GM23338 (cell line): ENCODE results near the gene TMEM52. TPM values are rescaled to one million over a fixed set of nuclear protein-coding genes. Genes with fewer than 3 reads are reported as not detected.

ENCODE experiments used
- ATAC-seq: fragments of 200-7000 bp; cut with Tn5 transposase; 3 replicates; pipeline ENCODE4 v1.9.1; 2020
- DNase-seq: peaks from one replicate; pipeline ENCODE4 v3.0.0-alpha.2; 2015; ENCODE audit warnings: low spot score
- H2AFZ ChIP-seq: fragments of 200-600 bp; sonication (generic); 2 replicates; pipeline ENCODE4 v1.8.0; 2016; ENCODE audit warnings: antibody characterized with exemption, mild to moderate bottlenecking, moderate library complexity
- H3F3A ChIP-seq: fragments of 200-600 bp; sonication (generic); replicated peaks from 2 replicates; pipeline ENCODE4 v1.8.0; 2017; ENCODE audit warnings: antibody characterized with exemption, mixed run types, low read depth
- H3K27ac ChIP-seq: fragments of 200-600 bp; sonication (generic); 2 replicates; pipeline ENCODE4 v1.6.1; 2016; ENCODE audit warnings: low read depth
- H3K27me3 ChIP-seq: fragments of 200-600 bp; sonication (generic); 2 replicates; pipeline ENCODE4 v1.8.0; 2016; ENCODE audit warnings: mild to moderate bottlenecking, mixed run types, moderate library complexity; ENCODE audit not compliant: insufficient read depth
- H3K36me3 ChIP-seq: fragments of 200-600 bp; sonication (generic); 2 replicates; pipeline ENCODE4 v1.8.0; 2016; ENCODE audit warnings: mild to moderate bottlenecking; ENCODE audit not compliant: insufficient read depth
- H3K4me1 ChIP-seq: fragments of 200-600 bp; sonication (generic); 2 replicates; pipeline ENCODE4 v1.8.0; 2016; ENCODE audit warnings: mild to moderate bottlenecking, moderate library complexity; ENCODE audit not compliant: insufficient read depth
- H3K4me2 ChIP-seq: fragments of 200-600 bp; sonication (generic); 2 replicates; pipeline ENCODE4 v1.7.1; 2017; ENCODE audit warnings: mixed run types
- H3K4me3 ChIP-seq: fragments of 200-600 bp; sonication (generic); 2 replicates; pipeline ENCODE4 v1.6.1; 2016; ENCODE audit warnings: mixed run types
- H3K79me2 ChIP-seq: fragments of 200-600 bp; sonication (generic); replicated peaks from 2 replicates; pipeline ENCODE4 v1.8.0; 2017; ENCODE audit warnings: mild to moderate bottlenecking; ENCODE audit not compliant: insufficient read depth
- H3K9me2 ChIP-seq: fragments of 200-600 bp; sonication (generic); 2 replicates; pipeline ENCODE4 v1.8.0; 2017; ENCODE audit not compliant: insufficient read depth
- H4K20me1 ChIP-seq: fragments of 200-600 bp; sonication (generic); replicated peaks from 2 replicates; pipeline ENCODE4 v1.8.0; 2017; ENCODE audit warnings: mild to moderate bottlenecking; ENCODE audit not compliant: insufficient read depth
- H3K27ac Mint-ChIP-seq: 2 replicates; pipeline ENCODE4 v1.8.0; 2020; ENCODE audit warnings: inconsistent platforms, mild to moderate bottlenecking, moderate library complexity, mixed read lengths
- H3K27me3 Mint-ChIP-seq: 3 replicates; pipeline ENCODE4 v1.8.0; 2022; ENCODE audit warnings: low read depth, mild to moderate bottlenecking, moderate library complexity, mixed read lengths, inconsistent platforms; ENCODE audit not compliant: insufficient read depth, poor library complexity
- H3K36me3 Mint-ChIP-seq: 3 replicates; pipeline ENCODE4 v1.8.0; 2021; ENCODE audit warnings: low read depth, mild to moderate bottlenecking, inconsistent platforms, moderate library complexity, mixed read lengths
- H3K4me1 Mint-ChIP-seq: 3 replicates; pipeline ENCODE4 v1.8.0; 2020; ENCODE audit warnings: mild to moderate bottlenecking, inconsistent platforms, mixed read lengths
- H3K4me3 Mint-ChIP-seq: 3 replicates; pipeline ENCODE4 v1.8.0; 2021; ENCODE audit warnings: moderate library complexity, mild to moderate bottlenecking, inconsistent platforms, mixed read lengths
- H3K9me3 Mint-ChIP-seq: 3 replicates; pipeline ENCODE4 v1.8.0; 2020; ENCODE audit warnings: moderate library complexity, mild to moderate bottlenecking, inconsistent platforms, mixed read lengths
- CREB1 ChIP-seq: fragments of 250-450 bp; sonication (Bioruptor Pico); IDR thresholded peaks from 2 replicates; pipeline ENCODE4 v1.5.0; 2020; ENCODE audit warnings: low read depth, mild to moderate bottlenecking, moderate library complexity
- CTCF ChIP-seq, 2 experiments: fragments of 200-600 bp in 1 of 2; sonication (generic) in 1 of 2; conservative IDR thresholded peaks; 2 replicates each; pipeline versions ENCODE4 v1.5.1 to v1.6.1; 2016 to 2017; ENCODE audit warnings: antibody characterized with exemption in 2 of 2, low read depth in 2 of 2, mild to moderate bottlenecking in 2 of 2, moderate library complexity in 1 of 2
- ETS1 ChIP-seq: IDR thresholded peaks from 2 replicates; pipeline ENCODE4 v1.6.1; 2016; ENCODE audit warnings: antibody characterized with exemption
- EZH2 ChIP-seq: fragments of 200-600 bp; sonication (generic); IDR thresholded peaks from one replicate; pipeline ENCODE4 v1.8.0; 2017; ENCODE audit warnings: antibody characterized with exemption, mild to moderate bottlenecking, low read depth; ENCODE audit not compliant: unreplicated experiment
- EZH2phosphoT487 ChIP-seq: fragments of 200-600 bp; sonication (generic); IDR thresholded peaks from one replicate; pipeline ENCODE4 v1.8.1; 2018; ENCODE audit warnings: antibody characterized with exemption; ENCODE audit not compliant: unreplicated experiment
- JUNB ChIP-seq: IDR thresholded peaks from one replicate; pipeline ENCODE4 v1.6.1; 2016; ENCODE audit warnings: antibody characterized with exemption; ENCODE audit not compliant: unreplicated experiment
- NANOG ChIP-seq: IDR thresholded peaks from 2 replicates; pipeline ENCODE4 v1.6.1; 2016; ENCODE audit warnings: antibody characterized with exemption, borderline replicate concordance
- POLR2AphosphoS5 ChIP-seq: IDR thresholded peaks from 2 replicates; pipeline ENCODE4 v1.6.1; 2016; ENCODE audit warnings: antibody characterized with exemption, low read depth
- STAT1 ChIP-seq: IDR thresholded peaks from one replicate; pipeline ENCODE4 v1.6.1; 2016; ENCODE audit warnings: antibody characterized with exemption; ENCODE audit not compliant: unreplicated experiment
- ZNF114 ChIP-seq: fragments of 250-450 bp; sonication (Bioruptor Pico); IDR thresholded peaks from 2 replicates; pipeline ENCODE4 v1.5.0; 2020; ENCODE audit warnings: mild to moderate bottlenecking, moderate library complexity
- ZNF331 ChIP-seq: fragments of 250-450 bp; sonication (Bioruptor Pico); IDR thresholded peaks from 2 replicates; pipeline ENCODE4 v1.5.0; 2020; ENCODE audit warnings: low read depth, mild to moderate bottlenecking, moderate library complexity
- ZNF462 ChIP-seq: fragments of 250-450 bp; sonication (Bioruptor Pico); IDR thresholded peaks from 2 replicates; pipeline ENCODE4 v1.5.0; 2020; ENCODE audit warnings: mild to moderate bottlenecking, moderate library complexity
- polyA plus RNA-seq: library from polyadenylated mRNA; unstranded; fragments of >200 nt; fragmentation: Nextera tagmentation; extraction: Ambion mirVana; gene quantifications from 2 replicates; pipeline ENCODE4 v1.2.1, GENCODE V29; 2016
- total RNA-seq: library from RNA; depleted of rRNA; stranded (reverse); fragments of >200 nt; shearing (Covaris generic); gene quantifications from 2 replicates; pipeline ENCODE4 v1.2.3, GENCODE V29; 2014

Gene TMEM52
- total and polyA plus RNA-seq, 2 experiments from 2014 or later: 19.5 to 25.0 TPM

- TF ChIP-seq ZNF331 (CRISPR knock-in tag) (no peak), CREB1 (no peak), NANOG (no peak), CTCF (conservative IDR thresholded peaks at IDR 0.05; ENCODE audit: low read depth in 2 of 2) (no peak), EZH2phosphoT487 (no peak), EZH2 (no peak)
Observed at GRCh38 chr1:1967879-1968278, 48.8 kb upstream of the TMEM52 start (continued).

- ATAC-seq (no peak), DNase-seq (no peak)
- no peaks in the 10 kb centered on the region; the same call in 2 of the 3 replicates for H3K36me3 Mint-ChIP-seq
- H3K27ac Mint-ChIP-seq: no peak overlapping the region
- no peak overlapping the region for H3K4me3 ChIP-seq
- peaks cover 15% of the 10 kb centered on the region for H3K9me3 Mint-ChIP-seq
- no peaks in the 10 kb centered on the region for H3K27me3 ChIP-seq
- no peaks in the 10 kb centered on the region for H3K9me2 ChIP-seq
- peaks cover 4% of the 10 kb centered on the region; the same call in 1 of the 3 replicates for H3K4me1 Mint-ChIP-seq
- no peak overlapping the region for H3K4me3 Mint-ChIP-seq
- no peaks in the 10 kb centered on the region for H3K79me2 ChIP-seq
- H3K4me1 ChIP-seq: no peaks in the 10 kb centered on the region
- peaks cover 12% of the 10 kb centered on the region for H3K27me3 Mint-ChIP-seq
- H3K36me3 ChIP-seq: no peaks in the 10 kb centered on the region
- no peak overlapping the region for H3K27ac ChIP-seq
- H3K4me2 ChIP-seq: no peak overlapping the region
- no peak overlapping the region for H2AFZ ChIP-seq
- no peaks in the 10 kb centered on the region for H4K20me1 ChIP-seq
- peaks cover 8% of the 10 kb centered on the region for H3F3A ChIP-seq
- TF ChIP-seq STAT1: no peak
- TF ChIP-seq JUNB: no peak
- TF ChIP-seq EZH2: no peak
- no peak for TF ChIP-seq POLR2AphosphoS5
- TF ChIP-seq ETS1: no peak
- TF ChIP-seq CTCF (conservative IDR thresholded peaks at IDR 0.05; ENCODE audit: low read depth in 2 of 2): no peak
- no peak for TF ChIP-seq ZNF462 (CRISPR knock-in tag)
- TF ChIP-seq ZNF114 (CRISPR knock-in tag): no peak
Observed at GRCh38 chr1:1967151-1967550, 48.1 kb upstream of the TMEM52 start.
